HepG2 (cell line): Measurements from ENCODE around the gene PACC1. TPM values are rescaled to one million over a fixed set of nuclear protein-coding genes. Genes with fewer than 3 reads are reported as not detected.

ENCODE experiments used
- AHR ChIP-seq: IDR thresholded peaks from 2 replicates; pipeline ENCODE4 v1.6.1; 2018; ENCODE audit warnings: missing genetic modification reagents, missing compliant biosample characterization
- ATF7-NPFF ChIP-seq: sonication (generic); formaldehyde crosslinking; IDR thresholded peaks from 2 replicates; pipeline ENCODE4 v1.8.1; 2023; ENCODE audit warnings: mild to moderate bottlenecking, low read depth, missing genetic modification reagents, moderate library complexity
- BCL3 ChIP-seq: sonication (generic); formaldehyde crosslinking; IDR thresholded peaks from 2 replicates; pipeline ENCODE4 v1.5.1; 2020; ENCODE audit warnings: mild to moderate bottlenecking, missing genetic modification reagents, moderate library complexity
- FOXP1 ChIP-seq, 2 experiments: fragments of 450-650 bp in 1 of 2; IDR thresholded peaks; 2 replicates each; pipeline ENCODE4 v1.6.1; 2017 to 2018; ENCODE audit warnings: antibody characterized with exemption in 1 of 2
- HDAC1 ChIP-seq: sonication (generic); formaldehyde crosslinking; IDR thresholded peaks from 2 replicates; pipeline ENCODE4 v1.5.1; 2020; ENCODE audit warnings: mild to moderate bottlenecking, missing genetic modification reagents
- HNF1A ChIP-seq, 2 experiments: sonication (generic) in 1 of 2; formaldehyde crosslinking in 1 of 2; IDR thresholded peaks; 2 replicates each; pipeline versions ENCODE4 v1.4.0 to v1.6.1; 2016 to 2020; ENCODE audit warnings: borderline replicate concordance in 1 of 2, low read depth in 1 of 2, mild to moderate bottlenecking in 1 of 2, missing genetic modification reagents in 1 of 2
- HOXA3 ChIP-seq: sonication (generic); formaldehyde crosslinking; IDR thresholded peaks from 2 replicates; pipeline ENCODE4 v1.5.0; 2020; ENCODE audit warnings: missing genetic modification reagents
- KLF12 ChIP-seq: sonication (generic); formaldehyde crosslinking; IDR thresholded peaks from 2 replicates; pipeline ENCODE4 v1.4.0; 2020; ENCODE audit warnings: missing genetic modification reagents, borderline replicate concordance
- KMT2A ChIP-seq: sonication (generic); formaldehyde crosslinking; IDR thresholded peaks from 2 replicates; pipeline ENCODE4 v1.4.0; 2020; ENCODE audit warnings: missing genetic modification reagents
- NCOA1 ChIP-seq: sonication (generic); formaldehyde crosslinking; IDR thresholded peaks from 2 replicates; pipeline ENCODE4 v1.9.0; 2021; ENCODE audit warnings: missing genetic modification reagents
- POLR2AphosphoS5 ChIP-seq: IDR thresholded peaks from 2 replicates; pipeline ENCODE4 v1.6.1; 2012; ENCODE audit warnings: low read depth, low read length
- RBFOX2 ChIP-seq: fragments of 200-400 bp; formaldehyde crosslinking; IDR thresholded peaks from 2 replicates; pipeline ENCODE4 v1.6.1; 2017; ENCODE audit warnings: low read depth, mild to moderate bottlenecking, low read length
- RXRA ChIP-seq: sonication (generic); formaldehyde crosslinking; IDR thresholded peaks from 2 replicates; pipeline ENCODE4 v1.5.1; 2020; ENCODE audit warnings: missing genetic modification reagents
- SALL2 ChIP-seq: sonication (generic); formaldehyde crosslinking; IDR thresholded peaks from 2 replicates; pipeline ENCODE4 v1.8.1; 2023; ENCODE audit warnings: mild to moderate bottlenecking, missing genetic modification reagents, inconsistent platforms
- THAP11 ChIP-seq: IDR thresholded peaks from 2 replicates; pipeline ENCODE4 v1.6.1; 2016; ENCODE audit warnings: missing biosample characterization, missing genetic modification reagents
- ZNF350 ChIP-seq: sonication (generic); formaldehyde crosslinking; IDR thresholded peaks from 2 replicates; pipeline ENCODE4 v1.4.0; 2020; ENCODE audit warnings: mild to moderate bottlenecking, low read depth, missing genetic modification reagents, borderline replicate concordance
- ZNF563 ChIP-seq: sonication (generic); formaldehyde crosslinking; IDR thresholded peaks from 2 replicates; pipeline ENCODE4 v1.8.0; 2022; ENCODE audit warnings: mild to moderate bottlenecking, moderate library complexity, missing genetic modification reagents
- ZNF569 ChIP-seq: sonication (generic); formaldehyde crosslinking; IDR thresholded peaks from 2 replicates; pipeline ENCODE4 v1.5.0; 2020; ENCODE audit warnings: mild to moderate bottlenecking, missing genetic modification reagents, moderate library complexity, borderline replicate concordance
- ZNF704 ChIP-seq: sonication (generic); formaldehyde crosslinking; IDR thresholded peaks from 2 replicates; pipeline ENCODE4 v1.8.1; 2023; ENCODE audit warnings: mild to moderate bottlenecking, inconsistent platforms, moderate library complexity, missing genetic modification reagents, borderline replicate concordance
- polyA plus RNA-seq, 8 experiments: library from polyadenylated mRNA; depleted of rRNA in 3 of 8; stranded (reverse) in 7 of 8; unstranded in 1 of 8; fragments of >200 nt; fragmentation: Illumina TruSeq in 4 of 8; extraction: Trizol in 4 of 8; gene quantifications; 2 replicates each; pipeline versions ENCODE4 v1.2.1 to v1.2.3, GENCODE V29; 2011 to 2016; ENCODE audit warnings: low read depth in 4 of 8, missing spikeins in 1 of 8, mixed read lengths in 1 of 8; ENCODE audit not compliant: insufficient read depth in 1 of 8
- total RNA-seq, 5 experiments: library from RNA; depleted of rRNA; stranded (reverse); fragments of >200 nt; fragmentation: Illumina TruSeq; extraction: Trizol; gene quantifications; 2 replicates each; pipeline ENCODE4 v1.2.3, GENCODE V29; 2016; ENCODE audit warnings: low read depth in 1 of 5
- TF ChIP-seq, protein P1 (sequence below): sonication (generic); formaldehyde crosslinking; IDR thresholded peaks from 2 replicates; pipeline ENCODE4 v1.4.0; 2020; ENCODE audit warnings: missing genetic modification reagents, borderline replicate concordance

PACC1 gene
- total and polyA plus RNA-seq, 2 of the 13 experiments (the other 11 are each of a cell fraction or from before 2014, with no cell fraction given): 9.4 to 10.7 TPM

DNA sequence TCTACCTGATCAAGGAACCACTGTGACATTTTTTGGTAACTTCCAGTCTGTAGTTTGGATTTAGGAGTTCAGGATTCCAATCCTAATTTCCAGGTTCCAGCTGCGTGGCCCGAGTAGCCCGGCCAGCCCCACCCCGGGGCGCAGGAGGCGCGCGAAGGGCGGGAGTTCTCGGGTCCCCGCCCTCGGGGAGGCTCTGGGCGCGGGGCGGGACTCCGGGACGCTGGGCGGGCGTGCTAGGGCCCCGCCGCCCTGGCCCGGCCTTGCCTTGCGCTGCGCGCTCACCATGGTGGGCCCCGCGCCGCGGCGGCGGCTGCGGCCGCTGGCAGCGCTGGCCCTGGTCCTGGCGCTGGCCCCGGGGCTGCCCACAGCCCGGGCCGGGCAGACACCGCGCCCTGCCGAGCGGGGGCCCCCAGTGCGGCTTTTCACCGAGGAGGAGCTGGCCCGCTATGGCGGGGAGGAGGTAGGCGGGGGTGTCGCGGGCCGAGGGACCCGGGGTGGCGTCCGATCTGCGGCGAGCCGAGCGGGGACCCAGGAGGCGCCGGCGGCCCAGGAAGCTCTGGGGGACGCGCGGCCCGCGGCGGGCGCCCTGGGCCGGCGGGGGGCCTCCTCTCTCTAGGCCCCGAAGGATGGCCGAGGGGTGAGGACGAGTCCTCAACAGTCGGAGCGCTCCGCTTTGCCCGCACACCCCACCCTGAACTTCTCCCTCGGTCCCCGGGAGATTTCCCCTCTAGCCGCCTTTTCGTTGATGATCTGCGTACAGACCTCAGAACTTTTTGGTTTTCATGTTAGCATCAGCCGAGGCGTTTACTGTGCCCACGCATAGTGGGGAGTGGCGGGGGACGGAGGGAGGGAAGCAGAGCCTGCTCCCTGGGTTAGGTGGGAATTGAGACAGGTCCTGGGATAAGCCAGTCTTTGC, 18.2 kb upstream of the PACC1 start, which contains the start of gene NENF (continued):
- TF ChIP-seq THAP11 (CRISPR knock-in tag) (0 out of 2 replicates have a peak, but pooled peaks have one; percentile 20), NCOA1 (CRISPR knock-in tag) (no peak), KMT2A (CRISPR knock-in tag) (no peak), FOXP1 (IDR thresholded peaks at IDR 0.05) (no peak), FOXP1 (CRISPR knock-in tag; IDR thresholded peaks at IDR 0.05) (no peak), HNF1A (IDR thresholded peaks at IDR 0.05; ENCODE audit: low read depth) (no peak), HNF1A (CRISPR knock-in tag; IDR thresholded peaks at IDR 0.05; ENCODE audit: borderline replicate concordance) (no peak), HOXA3 (CRISPR knock-in tag) (peak; percentile 33; the same call in 1 of the 2 replicates), ZNF704 (no peak), ATF7-NPFF (0 out of 2 replicates have a peak, but pooled peaks have one; percentile 7), AHR (CRISPR knock-in tag) (no peak), KLF12 (CRISPR knock-in tag) (peak; percentile 76; the same call in 1 of the 2 replicates), ZNF350 (no peak), HDAC1 (CRISPR knock-in tag) (peak; percentile 32; the same call in 1 of the 2 replicates), RBFOX2 (peak; percentile 56; the same call in 1 of the 2 replicates), ZNF569 (CRISPR knock-in tag) (no peak), RXRA (CRISPR knock-in tag) (no peak), ZNF563 (CRISPR knock-in tag) (no peak), SALL2 (CRISPR knock-in tag) (0 out of 2 replicates have a peak, but pooled peaks have one; percentile 28), BCL3 (0 out of 2 replicates have a peak, but pooled peaks have one; percentile 49), POLR2AphosphoS5 (peak; percentile 50)
- TF ChIP-seq, protein P1, sequence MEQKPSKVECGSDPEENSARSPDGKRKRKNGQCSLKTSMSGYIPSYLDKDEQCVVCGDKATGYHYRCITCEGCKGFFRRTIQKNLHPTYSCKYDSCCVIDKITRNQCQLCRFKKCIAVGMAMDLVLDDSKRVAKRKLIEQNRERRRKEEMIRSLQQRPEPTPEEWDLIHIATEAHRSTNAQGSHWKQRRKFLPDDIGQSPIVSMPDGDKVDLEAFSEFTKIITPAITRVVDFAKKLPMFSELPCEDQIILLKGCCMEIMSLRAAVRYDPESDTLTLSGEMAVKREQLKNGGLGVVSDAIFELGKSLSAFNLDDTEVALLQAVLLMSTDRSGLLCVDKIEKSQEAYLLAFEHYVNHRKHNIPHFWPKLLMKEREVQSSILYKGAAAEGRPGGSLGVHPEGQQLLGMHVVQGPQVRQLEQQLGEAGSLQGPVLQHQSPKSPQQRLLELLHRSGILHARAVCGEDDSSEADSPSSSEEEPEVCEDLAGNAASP: 0 out of 2 replicates have a peak, but pooled peaks have one; percentile 25
